Skeletal muscle cell (primary cell): ENCODE measurements around the gene RXYLT1.

Experiments
- DNase-seq: peaks from one replicate; pipeline ENCODE4 v3.0.0-alpha.2; 2010; ENCODE audit warnings: low read depth
- H3K4me3 ChIP-seq: 2 replicates; pipeline ENCODE4 v1.5.1; 2011; ENCODE audit warnings: low read depth, mild to moderate bottlenecking, control low read depth, low read length, moderate library complexity

RXYLT1 gene

DNA sequence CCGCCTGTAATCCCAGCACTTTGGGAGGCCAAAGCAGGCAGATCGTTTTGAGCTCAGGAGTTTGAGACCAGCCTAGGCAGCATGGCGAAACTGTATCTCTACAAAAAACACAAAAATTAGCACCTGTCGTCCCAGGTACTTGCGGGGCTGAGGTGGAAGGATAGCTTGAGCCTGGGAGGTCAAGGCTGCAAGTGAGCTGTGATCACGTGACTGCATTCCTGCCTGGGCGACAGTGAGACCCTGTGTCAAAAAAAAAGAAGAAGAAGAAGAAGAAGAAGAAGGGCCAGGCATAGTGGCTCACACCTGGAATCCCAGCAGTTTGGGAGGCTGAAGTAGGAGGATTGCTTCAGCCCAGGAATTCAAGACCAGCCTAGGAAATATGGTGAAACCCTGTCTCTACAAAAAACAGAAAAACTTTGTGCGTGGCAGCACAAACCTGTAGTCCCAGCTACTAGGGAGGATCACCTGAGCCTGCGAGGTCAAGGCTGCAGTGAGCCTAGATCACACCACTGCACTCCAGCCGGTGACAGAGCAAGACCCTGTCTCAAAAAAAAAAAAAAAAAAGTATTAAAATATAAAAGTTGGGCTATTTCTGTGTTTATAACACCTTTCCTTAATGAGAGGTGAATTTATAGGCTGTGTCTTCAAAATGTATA is 15.5 kb downstream of the RXYLT1 start:
- no peak overlapping the region for H3K4me3 ChIP-seq
- no peak for DNase-seq

DNA sequence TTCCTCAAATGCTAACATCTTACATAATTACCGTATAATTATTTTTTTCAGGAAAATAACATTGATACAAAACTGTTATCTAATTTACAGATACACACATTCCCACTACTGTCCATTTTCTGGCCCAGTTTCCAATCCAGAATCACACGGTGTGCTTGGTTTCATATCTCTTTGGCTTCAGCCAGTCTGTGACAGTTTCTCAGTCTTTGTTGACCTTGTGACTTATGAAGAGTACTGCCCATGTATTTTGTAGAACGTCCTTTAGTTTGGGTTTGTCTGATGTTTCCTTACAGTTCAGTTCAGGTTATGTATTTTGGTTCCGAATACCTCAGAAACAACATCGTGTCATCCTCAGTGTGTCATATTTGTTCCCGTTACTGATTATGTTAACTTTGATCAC is 16.2 kb downstream of the RXYLT1 start:
- no peak overlapping the region for H3K4me3 ChIP-seq
- DNase-seq, result no peak

DNA sequence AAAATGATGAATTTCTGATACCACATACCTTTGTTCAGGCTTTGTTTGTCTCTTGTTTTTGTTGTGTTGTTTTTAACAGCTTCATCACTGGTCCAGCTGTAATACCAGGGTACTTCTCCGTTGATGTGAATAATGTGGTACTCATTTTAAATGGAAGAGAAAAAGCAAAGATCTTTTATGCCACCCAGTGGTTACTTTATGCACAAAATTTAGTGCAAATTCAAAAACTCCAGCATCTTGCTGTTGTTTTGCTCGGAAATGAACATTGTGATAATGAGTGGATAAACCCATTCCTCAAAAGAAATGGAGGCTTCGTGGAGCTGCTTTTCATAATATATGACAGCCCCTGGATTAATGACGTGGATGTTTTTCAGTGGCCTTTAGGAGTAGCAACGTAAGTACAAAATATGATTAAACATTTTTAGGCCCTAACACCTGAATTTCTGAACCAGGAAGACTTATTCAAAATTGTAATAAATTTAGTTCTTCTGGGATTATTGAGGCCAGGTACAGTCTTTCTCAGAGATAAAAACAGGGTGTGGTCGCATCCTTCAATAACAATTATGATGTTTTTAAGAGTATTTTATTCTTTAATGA is 22.4 kb downstream of the RXYLT1 start:
- H3K4me3 ChIP-seq, result no peak overlapping the region
- DNase-seq, result no peak

DNA sequence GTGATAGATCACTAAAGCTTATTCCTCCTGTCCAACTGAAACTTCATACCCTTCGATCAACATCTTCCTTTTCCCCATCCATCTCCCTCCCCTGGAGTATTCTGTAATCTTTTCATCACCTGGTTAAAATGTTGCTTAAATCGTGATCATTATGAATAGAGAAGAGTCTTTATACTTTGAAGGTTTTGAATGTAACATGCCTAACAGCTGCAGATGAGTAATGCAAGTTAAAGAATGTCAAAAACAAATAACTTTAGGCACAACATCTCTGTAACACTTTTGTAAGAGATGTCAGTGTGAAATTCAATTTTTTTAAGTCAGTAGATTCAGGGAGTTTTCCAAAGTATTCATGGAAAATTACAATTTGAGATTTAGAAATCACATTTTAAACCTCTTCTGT is 25.0 kb downstream of the RXYLT1 start:
- no peak for DNase-seq
- no peak overlapping the region for H3K4me3 ChIP-seq

DNA sequence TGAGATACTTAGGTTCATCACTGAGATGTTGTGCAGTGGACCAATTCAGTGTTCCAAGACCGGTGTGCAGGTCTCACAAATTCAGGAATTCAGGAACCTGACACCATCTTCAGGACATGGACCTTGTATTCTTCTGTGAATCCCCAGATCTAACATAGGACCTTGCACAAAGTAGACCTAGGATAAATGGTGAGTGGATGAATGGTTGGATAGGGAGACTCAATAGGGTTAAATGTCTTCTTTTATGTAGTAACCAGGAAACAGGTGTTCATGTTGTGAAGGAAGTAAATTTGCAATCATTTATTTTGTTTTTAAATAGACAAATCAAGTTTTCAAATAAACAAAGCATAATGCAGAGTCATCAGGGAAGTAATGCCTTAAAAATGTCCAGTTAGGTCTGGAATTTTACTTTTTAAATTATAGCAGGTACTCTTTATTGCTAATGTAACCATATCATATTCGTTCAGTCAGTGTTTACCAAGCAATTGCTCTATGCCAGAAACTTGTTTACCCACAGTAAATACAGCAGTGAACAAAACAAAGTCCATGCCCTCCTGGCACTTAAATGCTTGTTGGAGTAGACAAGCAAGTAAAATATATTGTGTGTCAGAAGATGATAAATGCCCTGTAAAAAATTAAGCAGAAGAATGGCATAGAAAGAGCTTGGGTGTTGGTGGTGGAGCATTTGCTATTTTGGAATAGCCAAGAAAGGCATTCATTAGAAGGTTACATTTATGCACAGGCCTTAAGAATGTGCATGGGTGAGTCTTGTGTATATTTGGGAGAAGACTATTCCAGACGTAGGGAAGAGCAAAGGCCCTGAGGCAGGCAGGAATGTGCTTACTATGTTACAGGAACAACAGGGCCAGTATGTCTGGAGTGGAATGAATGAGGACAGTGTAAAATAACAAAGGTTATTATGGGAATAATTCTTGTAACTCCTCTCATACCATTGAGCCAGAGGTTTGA is 26.3 kb downstream of the RXYLT1 start:
- no peak for DNase-seq
- H3K4me3 ChIP-seq, result no peak overlapping the region

DNA sequence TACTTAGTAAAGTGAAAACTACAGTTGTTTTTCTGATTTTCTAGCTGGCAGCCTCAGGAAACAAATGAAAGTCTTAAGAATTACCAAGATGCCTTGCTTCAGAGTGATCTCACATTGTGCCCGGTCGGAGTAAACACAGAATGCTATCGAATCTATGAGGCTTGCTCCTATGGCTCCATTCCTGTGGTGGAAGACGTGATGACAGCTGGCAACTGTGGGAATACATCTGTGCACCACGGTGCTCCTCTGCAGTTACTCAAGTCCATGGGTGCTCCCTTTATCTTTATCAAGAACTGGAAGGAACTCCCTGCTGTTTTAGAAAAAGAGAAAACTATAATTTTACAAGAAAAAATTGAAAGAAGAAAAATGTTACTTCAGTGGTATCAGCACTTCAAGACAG is 28.9 kb downstream of the RXYLT1 start:
- no peak for DNase-seq

DNA sequence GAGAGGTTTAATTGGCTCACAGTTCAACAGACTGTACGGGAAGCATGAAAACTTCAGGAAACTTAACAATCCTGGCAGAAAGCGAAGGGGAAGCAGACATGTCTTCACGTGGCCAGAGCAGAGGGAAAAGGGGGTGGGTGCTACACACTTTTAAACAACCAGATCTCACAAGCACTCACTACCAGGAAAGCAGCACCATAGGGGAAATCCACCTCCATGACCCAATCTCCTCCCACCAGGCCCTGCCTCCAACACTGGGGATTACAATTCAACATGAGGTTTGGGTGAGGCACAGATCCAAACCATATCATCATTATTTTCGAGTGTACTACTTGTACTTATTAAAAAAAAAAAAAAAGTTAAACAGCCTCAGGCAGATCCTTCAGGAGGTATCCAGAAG is 29.9 kb downstream of the RXYLT1 start:
- no peak overlapping the region for H3K4me3 ChIP-seq
- DNase-seq, result no peak

More for the DNA sequence above, 28.9 kb downstream of the RXYLT1 start:
- no peak overlapping the region for H3K4me3 ChIP-seq

DNA sequence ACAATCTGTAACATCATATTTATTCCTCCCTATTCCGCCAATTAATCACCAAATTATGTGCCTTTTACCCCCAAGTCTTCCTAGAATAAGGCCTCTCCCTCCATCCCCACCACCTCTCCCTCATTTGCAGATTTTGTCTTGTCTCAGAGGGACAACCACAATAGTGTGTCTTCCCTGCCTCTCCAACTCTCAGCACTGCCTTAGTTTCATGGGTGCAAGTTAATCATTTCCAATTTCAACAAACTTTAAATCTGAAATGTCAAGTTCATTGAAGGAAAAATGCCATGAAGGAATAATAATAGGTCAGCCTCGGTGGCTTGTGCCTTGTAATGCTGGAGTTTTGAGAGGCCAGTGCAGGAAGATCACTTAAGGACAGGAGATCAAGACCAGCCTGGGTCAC is 31.6 kb downstream of the RXYLT1 start:
- H3K4me3 ChIP-seq, result no peak overlapping the region
- DNase-seq, result no peak

DNA sequence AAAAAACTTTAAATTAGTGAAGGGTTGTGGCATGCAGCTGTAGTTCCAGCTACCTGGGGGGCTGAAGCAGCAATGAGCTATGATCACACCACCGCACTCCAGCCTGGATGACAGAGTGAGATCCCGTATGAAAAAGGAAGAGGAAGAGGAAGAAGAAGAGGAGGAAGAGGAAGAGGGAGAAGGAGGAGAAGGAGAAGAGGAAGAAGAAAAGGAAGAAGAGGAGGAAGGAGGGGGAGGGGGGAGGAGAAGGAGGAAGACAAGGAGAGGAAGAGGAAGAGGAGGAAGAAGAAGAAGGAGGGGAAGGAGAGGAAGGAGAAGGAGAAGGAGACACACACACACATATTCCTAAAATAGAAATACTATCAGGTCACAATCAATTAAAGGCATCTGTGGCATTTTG is 32.0 kb downstream of the RXYLT1 start:
- no peak overlapping the region for H3K4me3 ChIP-seq
- no peak for DNase-seq

DNA sequence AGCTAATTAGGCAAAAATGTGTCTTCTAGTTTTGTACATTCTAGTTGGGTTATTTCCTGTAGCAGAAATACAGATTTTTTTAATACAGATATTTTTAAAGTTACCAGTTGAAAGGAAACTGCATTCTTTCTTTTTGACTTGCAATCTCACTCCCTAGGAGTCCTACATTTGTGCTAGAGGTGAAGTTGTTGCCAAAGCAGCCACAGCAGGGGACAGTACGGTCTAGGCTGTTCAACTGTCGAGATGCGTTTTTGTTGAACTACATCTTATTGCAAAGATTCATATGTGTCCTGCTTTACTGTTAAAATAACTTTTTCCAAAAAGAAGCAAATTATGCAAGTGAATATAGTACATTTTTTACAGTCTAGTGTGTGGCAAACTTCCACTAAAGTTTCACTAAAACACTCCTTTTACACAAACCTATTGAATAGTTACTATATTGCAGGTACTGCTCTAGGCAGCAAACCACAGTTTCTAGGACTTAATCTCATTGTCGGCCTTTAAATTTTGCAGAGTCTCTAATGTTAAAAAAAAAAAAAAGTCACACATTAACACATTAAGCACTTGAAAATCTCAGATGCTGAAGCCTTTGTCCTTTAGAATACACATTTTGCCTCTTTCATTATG is 34.5 kb downstream of the RXYLT1 start:
- DNase-seq, result no peak
- no peak overlapping the region for H3K4me3 ChIP-seq

DNA sequence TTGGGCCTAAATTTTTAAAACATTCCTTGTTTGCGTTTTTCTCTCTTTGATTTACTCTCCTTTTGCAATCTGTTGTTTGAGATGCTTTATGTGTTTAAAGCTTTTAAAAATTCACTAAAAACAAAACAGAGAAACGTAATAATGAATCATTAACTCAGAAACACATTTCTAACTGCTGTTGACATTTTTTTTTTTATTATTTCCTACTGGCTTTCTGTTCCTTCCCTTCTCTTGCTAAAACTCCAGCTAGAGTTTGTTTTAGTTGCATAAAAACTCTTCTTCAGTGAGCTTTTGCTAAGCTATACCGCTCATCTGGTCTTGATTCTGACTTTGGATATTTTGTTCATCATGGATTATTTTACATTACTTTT is 35.8 kb downstream of the RXYLT1 start:
- no peak overlapping the region for H3K4me3 ChIP-seq
- no peak for DNase-seq

DNA sequence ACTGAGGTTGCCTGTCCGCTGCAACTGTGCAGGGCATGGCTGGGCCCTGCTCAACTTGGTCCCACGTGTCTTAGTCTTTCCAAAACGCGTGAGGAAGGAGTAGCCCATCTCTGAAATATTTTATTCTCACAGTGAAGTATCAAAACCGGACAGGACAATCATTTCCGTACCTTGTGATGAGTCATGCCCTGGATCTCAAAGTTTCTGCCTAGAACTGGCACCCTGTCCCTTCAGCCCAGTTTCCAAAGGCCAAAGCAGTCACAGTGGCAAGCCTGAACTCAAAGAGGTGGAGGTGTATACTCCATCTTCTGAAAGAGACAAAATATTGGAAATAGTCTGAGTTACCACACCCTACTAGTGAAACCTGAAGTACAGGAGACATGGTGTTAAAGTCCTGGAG is 36.3 kb downstream of the RXYLT1 start:
- DNase-seq, result no peak
- H3K4me3 ChIP-seq, result no peak overlapping the region

DNA sequence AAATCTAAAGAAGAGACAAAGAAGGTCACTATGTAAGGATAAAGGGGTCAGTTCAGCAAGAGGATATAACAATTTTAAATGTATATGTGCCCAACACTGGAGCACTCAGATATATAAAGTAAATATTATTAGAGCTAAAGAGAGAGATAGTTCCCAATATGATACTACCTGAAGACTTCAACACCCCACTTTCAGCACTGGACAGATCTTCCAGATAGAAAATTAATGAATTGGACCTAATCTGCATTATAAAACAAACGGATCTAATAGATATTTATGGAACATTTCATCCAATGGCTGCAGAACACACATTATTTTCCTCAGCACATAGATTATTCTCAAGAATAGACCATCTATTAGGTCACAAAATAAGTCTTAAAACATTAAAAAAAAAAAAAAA is 40.7 kb downstream of the RXYLT1 start:
- DNase-seq, result no peak
- H3K4me3 ChIP-seq, result no peak overlapping the region

DNA sequence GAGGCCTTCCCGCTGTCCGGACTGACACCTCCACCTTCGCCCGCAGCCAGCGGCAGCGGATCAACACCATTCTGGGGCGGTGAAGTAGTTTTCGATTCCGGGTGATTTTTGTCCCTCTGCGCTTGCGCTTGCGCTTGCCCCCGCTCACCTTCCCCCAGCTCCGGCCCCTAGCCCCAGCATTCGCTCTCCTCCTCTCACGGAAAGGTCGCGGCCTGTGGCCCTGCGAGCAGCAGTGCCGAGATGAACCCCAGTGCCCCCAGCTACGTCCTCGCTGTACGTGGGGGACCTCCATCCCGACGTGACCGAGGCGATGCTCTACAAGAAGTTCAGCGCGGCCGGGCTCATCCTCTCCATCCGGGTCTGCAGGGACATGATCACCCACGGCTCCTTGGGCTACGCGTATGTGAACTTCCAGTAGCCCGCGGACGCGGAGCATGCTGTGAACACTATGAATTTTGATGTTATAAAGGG is 42.1 kb downstream of the RXYLT1 start:
- DNase-seq, result no peak
- peak overlapping the region; percentile 40 for H3K4me3 ChIP-seq

DNA sequence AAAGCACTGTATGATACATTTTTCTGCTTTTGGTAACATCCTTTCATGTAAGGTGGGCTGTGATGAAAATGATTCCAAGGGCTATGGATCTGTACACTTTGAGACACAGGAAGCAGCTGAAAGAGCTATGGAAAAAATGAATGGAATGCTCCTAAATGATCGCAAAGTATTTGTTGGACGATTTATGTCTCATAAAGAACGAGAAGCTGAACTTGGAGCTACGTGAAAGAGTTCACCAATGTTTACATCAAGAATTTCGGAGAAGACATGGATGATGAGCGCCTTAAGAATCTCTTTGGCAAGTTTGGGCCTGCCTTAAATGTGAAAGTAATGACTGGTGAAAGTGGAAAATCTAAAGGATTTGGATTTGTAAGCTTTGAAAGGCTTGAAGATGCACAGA is 42.6 kb downstream of the RXYLT1 start:
- DNase-seq, result no peak
- no peak overlapping the region for H3K4me3 ChIP-seq

DNA sequence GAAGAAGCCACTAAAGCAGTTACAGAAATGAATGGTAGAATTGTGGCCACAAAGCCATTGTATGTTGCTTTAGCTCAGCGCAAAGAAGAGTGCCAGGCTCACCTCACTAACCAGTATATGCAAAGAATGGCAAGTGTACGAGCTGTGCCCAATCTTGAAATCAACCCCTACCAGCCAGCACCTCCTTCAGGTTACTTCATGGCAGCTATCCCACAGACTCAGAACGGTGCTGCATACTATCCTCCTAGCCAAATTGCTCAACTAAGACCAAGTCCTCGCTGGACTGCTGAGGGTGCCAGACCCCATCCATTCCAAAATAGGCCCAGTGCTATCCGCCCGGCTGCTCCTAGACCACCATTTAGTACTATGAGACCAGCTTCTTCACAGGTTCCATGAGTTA is 43.3 kb downstream of the RXYLT1 start:
- H3K4me3 ChIP-seq, result no peak overlapping the region
- DNase-seq, result no peak

DNA sequence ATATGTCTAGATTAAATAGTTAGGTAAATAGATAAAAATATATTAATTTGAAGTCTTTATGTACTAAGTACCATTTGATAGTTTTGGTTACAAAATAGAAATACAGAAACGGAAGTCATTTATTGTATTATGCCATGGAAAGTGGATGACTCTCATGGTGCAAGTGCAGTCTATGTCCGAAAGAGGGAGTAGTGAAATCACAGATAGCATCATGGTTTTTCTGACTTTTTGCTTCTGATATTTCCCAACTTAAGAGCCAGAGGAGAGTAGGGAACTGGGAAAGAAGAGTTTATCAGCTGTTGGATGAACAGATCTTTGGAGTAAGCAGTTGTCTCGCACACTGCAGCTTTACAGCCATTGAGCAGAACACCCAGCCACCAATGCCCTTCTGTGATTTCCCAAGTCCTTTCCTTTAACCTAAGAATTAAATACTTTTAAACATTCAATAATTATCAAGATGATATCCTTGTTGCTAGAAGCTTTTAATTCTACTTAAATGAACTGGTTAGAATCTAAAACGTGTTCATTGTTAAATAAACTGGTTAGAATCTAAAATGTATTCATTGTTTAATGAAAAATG is 46.4 kb downstream of the RXYLT1 start:
- no peak for DNase-seq
- no peak overlapping the region for H3K4me3 ChIP-seq

DNA sequence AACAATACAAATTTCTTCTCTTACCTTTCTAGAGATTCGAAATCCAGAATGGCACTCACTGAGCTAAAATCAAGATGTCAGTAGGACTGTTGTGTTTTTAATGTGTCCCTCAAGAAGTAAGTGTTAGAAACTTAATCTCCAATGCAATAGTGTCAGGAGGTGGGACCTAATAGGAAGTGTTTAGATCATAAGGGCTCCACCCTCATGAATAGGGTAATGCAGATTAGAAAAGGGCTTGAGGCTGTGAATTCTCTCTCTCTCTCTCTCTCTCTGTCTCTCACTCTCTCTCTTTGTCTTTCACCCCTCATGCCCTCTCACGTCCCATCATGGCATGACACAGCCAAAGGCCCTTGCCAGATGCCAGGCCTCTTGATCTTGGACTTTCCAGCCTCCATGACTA is 49.2 kb downstream of the RXYLT1 start:
- DNase-seq, result no peak
- H3K4me3 ChIP-seq, result no peak overlapping the region

DNA sequence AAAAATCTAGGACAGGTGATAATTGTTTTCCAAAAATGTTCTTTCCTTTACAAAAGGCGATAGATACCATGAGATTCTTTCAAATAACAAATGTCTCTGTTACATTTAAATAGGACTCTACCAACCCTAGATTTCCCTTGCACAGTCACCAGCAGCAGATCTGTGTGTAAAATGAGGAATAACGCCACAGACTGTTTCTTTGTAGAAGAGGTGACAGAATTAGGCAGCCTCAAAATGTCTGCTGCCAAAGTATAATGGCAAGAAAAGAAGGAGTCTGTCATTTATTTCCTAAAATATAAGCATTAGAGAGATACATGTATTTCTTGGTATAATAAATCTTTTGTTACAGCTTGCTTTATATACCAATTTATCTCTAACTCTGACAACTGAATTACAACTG is 56.3 kb downstream of the RXYLT1 start:
- DNase-seq, result no peak
- no peak overlapping the region for H3K4me3 ChIP-seq

DNA sequence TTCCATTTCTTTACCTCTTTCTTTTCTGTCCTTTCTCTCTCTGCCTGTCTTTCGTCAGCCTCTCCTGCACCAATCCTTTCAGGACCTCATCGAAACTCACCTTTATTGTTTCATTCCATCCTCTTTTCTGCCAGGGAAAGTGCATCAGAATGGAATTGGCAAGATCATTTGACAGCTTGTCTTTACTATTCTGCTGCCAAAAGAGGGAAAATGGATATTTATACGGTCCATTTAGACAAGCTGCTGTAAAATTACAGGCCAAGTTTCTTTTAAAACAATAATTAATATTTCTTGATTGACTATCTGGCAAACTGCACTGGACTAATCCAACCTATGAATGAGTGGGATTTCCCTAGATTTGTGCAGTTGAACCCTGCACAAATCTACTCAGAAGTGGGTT is 57.2 kb downstream of the RXYLT1 start:
- H3K4me3 ChIP-seq, result no peak overlapping the region

More for the DNA sequence above, 57.2 kb downstream of the RXYLT1 start:
- DNase-seq, result no peak
